Measurements from ENCODE around the gene C22orf15. TPM values are rescaled to one million over a fixed set of nuclear protein-coding genes. Genes with fewer than 3 reads are reported as not detected.

The C22orf15 gene
- total and polyA plus RNA-seq, 2 of the 8 experiments (the other 6 are each of a cell fraction or from before 2014, with no cell fraction given) = 4.2 to 4.9 TPM

DNA sequence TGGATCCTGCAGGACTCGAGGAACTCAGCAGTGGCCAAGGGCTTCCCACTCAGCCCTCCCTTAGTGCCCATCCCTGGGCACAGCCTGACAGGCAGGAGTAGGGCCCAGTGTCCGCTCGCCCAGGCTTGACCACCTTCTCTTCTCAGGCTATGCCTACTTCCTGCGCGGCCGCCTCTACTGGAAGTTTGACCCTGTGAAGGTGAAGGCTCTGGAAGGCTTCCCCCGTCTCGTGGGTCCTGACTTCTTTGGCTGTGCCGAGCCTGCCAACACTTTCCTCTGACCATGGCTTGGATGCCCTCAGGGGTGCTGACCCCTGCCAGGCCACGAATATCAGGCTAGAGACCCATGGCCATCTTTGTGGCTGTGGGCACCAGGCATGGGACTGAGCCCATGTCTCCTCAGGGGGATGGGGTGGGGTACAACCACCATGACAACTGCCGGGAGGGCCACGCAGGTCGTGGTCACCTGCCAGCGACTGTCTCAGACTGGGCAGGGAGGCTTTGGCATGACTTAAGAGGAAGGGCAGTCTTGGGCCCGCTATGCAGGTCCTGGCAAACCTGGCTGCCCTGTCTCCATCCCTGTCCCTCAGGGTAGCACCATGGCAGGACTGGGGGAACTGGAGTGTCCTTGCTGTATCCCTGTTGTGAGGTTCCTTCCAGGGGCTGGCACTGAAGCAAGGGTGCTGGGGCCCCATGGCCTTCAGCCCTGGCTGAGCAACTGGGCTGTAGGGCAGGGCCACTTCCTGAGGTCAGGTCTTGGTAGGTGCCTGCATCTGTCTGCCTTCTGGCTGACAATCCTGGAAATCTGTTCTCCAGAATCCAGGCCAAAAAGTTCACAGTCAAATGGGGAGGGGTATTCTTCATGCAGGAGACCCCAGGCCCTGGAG is 20.7 kb downstream of the C22orf15 start:
- Histone ChIP-seq H3K4me2 (ENCODE audit: insufficient read depth in 1 of 2, low read depth in 2 of 2, low read length in 2 of 2) (no peak overlapping the region), H3K4me1 (replicated peaks in 1 of 4; ENCODE audit: control insufficient read depth in 3 of 4, insufficient read depth in 4 of 4, low read length in 3 of 4) (peaks cover 0 to 10% (median 4%) of the 10 kb centered on the region in 4 experiments; a peak in 3 of 7 replicates), H2BK15ac (ENCODE audit: low read length) (no peak overlapping the region), H3K18ac (ENCODE audit: extremely low read depth, low read length) (no peak overlapping the region), H3K9ac (replicated peaks in 1 of 4; ENCODE audit: extremely low read depth in 1 of 4, low read depth in 3 of 4, low read length in 3 of 4) (no peak overlapping the region), H3K36me3 (ENCODE audit: control insufficient read depth in 2 of 4, insufficient read depth in 4 of 4, low read length in 3 of 4) (no peaks in the 10 kb centered on the region), H3K23me2 (ENCODE audit: low read depth, low read length) (peaks cover 3% of the 10 kb centered on the region; the same call in 1 of the 2 replicates), H4K5ac (ENCODE audit: insufficient read length, low read depth, low read length) (no peak overlapping the region), H2BK5ac (ENCODE audit: low read depth, low read length) (no peak overlapping the region), H3K9me3 (ENCODE audit: insufficient read depth in 2 of 2, low read depth in 1 of 2, low read length in 1 of 2) (no peaks in the 10 kb centered on the region), H4K8ac (ENCODE audit: extremely low read depth, insufficient read depth, low read length) (no peak overlapping the region), H3K27me3 (replicated peaks in 1 of 4; ENCODE audit: control insufficient read depth in 3 of 4, extremely low read depth in 1 of 4, insufficient read depth in 3 of 4, low read length in 3 of 4) (no peaks in the 10 kb centered on the region), H4K91ac (replicated peaks; ENCODE audit: insufficient read length, low read length) (no peak overlapping the region), H2BK20ac (ENCODE audit: low read length) (no peak overlapping the region), H4K20me1 (replicated peaks in 1 of 2; ENCODE audit: control insufficient read depth in 1 of 2, insufficient read depth in 2 of 2, low read length in 2 of 2) (peaks cover 2% of the 10 kb centered on the region in 2 experiments), H2BK12ac (ENCODE audit: low read depth, low read length) (no peak overlapping the region), H3K4me3 (ENCODE audit: extremely low read depth in 1 of 4, insufficient read depth in 2 of 4, low read depth in 3 of 4, low read length in 4 of 4) (no peak overlapping the region), H3K56ac (replicated peaks; ENCODE audit: insufficient read length, low read depth, low read length) (no peak overlapping the region), H2AFZ (ENCODE audit: low read length) (no peak overlapping the region), H3K79me1 (ENCODE audit: low read depth, low read length) (peaks cover 2% of the 10 kb centered on the region; the same call in 1 of the 2 replicates), H2AK5ac (ENCODE audit: low read depth, low read length) (0 out of 2 replicates have a peak overlapping the region, but pooled peaks have one; percentile 32), H3K4ac (replicated peaks; ENCODE audit: insufficient read length, low read depth, low read length) (no peak overlapping the region), H3K23ac (ENCODE audit: insufficient read length) (no peak overlapping the region), H3K79me2 (ENCODE audit: control insufficient read depth in 1 of 2, insufficient read depth in 2 of 2, low read length in 2 of 2) (peaks cover 10 to 11% of the 10 kb centered on the region in 2 experiments), H3K14ac (ENCODE audit: insufficient read length) (no peak overlapping the region), H3K27ac (ENCODE audit: low read depth, low read length) (no peak overlapping the region), H2BK120ac (replicated peaks; ENCODE audit: low read depth, low read length) (no peak overlapping the region)
- FAIRE-seq (no peak), DNase-seq (ENCODE audit: low read depth in 1 of 2, low spot score in 2 of 2) (no peak)
- TF ChIP-seq EP300 (IDR thresholded peaks at IDR 0.05; ENCODE audit: borderline replicate concordance in 1 of 2, low read depth in 2 of 2, low read length in 2 of 2) (no peak), EGR1 (IDR thresholded peaks at IDR 0.05; ENCODE audit: borderline replicate concordance, low read depth, low read length) (no peak), SIN3A (conservative IDR thresholded peaks at IDR 0.05 in 1 of 2, IDR thresholded peaks at IDR 0.05 in 1 of 2; ENCODE audit: low read depth in 1 of 2, low read length in 2 of 2) (no peak)
- 75% methylated on average over 15 of the region's 15 CpGs; no CpG with 5 or more reads in 1 of the 2 experiments for WGBS, 2 experiments (ENCODE audit: extremely low coverage in 1 of 2, insufficient coverage in 1 of 2, insufficient read length in 1 of 2, insufficient replicate concordance in 2 of 2, low coverage in 1 of 2, low lambda C conversion rate in 2 of 2, missing lambda C conversion rate in 1 of 2)
- ChIA-PET POLR2A (ENCODE audit: partially characterized antibody) (interaction anchor here (2.0 to 4.5 kb wide), 2 partner anchors 9 to 10 kb away, joined by 5 to 45 read pairs; partner anchors contain the start of gene MMP11), CTCF (ENCODE audit: partially characterized antibody) (interaction anchor here (0.7 kb wide), 1 partner anchor 62 kb away, joined by 3 read pairs; no protein-coding TSS in a partner anchor)

Data from H1 (cell line).